ENCODE measurements around the gene PCDH1. TPM values are rescaled to one million over a fixed set of nuclear protein-coding genes. Genes with fewer than 3 reads are reported as not detected.

PCDH1 gene
- total and polyA plus RNA-seq, 2 of the 8 experiments (the other 6 are each of a cell fraction or from before 2014, with no cell fraction given): 101 to 102 TPM

DNA sequence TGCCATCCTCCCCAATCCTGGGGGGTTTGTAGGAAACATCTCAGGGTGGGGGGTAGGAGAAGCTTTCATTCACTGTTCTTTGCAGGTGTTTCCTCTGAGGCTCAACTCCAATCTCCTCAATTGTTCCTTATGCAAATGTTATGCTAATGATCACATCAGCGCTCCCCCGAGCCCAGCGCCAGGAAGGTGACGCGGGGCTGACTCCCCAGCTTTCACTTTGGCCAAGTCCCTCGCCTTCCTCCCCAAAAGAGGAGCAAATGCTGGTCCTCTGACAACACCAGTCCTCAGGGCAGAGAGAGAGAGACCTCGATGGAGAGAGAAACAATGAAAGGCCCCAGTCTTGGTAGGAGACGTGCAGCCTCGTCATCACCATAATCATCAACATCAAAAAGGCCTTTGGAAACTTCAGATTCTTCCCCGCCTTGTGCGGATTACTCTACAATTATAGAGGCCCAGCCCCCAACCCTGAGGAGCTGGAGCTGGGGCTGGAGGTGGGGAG is 39.1 kb downstream of the PCDH1 start (continued):
- TF ChIP-seq, protein P1, sequence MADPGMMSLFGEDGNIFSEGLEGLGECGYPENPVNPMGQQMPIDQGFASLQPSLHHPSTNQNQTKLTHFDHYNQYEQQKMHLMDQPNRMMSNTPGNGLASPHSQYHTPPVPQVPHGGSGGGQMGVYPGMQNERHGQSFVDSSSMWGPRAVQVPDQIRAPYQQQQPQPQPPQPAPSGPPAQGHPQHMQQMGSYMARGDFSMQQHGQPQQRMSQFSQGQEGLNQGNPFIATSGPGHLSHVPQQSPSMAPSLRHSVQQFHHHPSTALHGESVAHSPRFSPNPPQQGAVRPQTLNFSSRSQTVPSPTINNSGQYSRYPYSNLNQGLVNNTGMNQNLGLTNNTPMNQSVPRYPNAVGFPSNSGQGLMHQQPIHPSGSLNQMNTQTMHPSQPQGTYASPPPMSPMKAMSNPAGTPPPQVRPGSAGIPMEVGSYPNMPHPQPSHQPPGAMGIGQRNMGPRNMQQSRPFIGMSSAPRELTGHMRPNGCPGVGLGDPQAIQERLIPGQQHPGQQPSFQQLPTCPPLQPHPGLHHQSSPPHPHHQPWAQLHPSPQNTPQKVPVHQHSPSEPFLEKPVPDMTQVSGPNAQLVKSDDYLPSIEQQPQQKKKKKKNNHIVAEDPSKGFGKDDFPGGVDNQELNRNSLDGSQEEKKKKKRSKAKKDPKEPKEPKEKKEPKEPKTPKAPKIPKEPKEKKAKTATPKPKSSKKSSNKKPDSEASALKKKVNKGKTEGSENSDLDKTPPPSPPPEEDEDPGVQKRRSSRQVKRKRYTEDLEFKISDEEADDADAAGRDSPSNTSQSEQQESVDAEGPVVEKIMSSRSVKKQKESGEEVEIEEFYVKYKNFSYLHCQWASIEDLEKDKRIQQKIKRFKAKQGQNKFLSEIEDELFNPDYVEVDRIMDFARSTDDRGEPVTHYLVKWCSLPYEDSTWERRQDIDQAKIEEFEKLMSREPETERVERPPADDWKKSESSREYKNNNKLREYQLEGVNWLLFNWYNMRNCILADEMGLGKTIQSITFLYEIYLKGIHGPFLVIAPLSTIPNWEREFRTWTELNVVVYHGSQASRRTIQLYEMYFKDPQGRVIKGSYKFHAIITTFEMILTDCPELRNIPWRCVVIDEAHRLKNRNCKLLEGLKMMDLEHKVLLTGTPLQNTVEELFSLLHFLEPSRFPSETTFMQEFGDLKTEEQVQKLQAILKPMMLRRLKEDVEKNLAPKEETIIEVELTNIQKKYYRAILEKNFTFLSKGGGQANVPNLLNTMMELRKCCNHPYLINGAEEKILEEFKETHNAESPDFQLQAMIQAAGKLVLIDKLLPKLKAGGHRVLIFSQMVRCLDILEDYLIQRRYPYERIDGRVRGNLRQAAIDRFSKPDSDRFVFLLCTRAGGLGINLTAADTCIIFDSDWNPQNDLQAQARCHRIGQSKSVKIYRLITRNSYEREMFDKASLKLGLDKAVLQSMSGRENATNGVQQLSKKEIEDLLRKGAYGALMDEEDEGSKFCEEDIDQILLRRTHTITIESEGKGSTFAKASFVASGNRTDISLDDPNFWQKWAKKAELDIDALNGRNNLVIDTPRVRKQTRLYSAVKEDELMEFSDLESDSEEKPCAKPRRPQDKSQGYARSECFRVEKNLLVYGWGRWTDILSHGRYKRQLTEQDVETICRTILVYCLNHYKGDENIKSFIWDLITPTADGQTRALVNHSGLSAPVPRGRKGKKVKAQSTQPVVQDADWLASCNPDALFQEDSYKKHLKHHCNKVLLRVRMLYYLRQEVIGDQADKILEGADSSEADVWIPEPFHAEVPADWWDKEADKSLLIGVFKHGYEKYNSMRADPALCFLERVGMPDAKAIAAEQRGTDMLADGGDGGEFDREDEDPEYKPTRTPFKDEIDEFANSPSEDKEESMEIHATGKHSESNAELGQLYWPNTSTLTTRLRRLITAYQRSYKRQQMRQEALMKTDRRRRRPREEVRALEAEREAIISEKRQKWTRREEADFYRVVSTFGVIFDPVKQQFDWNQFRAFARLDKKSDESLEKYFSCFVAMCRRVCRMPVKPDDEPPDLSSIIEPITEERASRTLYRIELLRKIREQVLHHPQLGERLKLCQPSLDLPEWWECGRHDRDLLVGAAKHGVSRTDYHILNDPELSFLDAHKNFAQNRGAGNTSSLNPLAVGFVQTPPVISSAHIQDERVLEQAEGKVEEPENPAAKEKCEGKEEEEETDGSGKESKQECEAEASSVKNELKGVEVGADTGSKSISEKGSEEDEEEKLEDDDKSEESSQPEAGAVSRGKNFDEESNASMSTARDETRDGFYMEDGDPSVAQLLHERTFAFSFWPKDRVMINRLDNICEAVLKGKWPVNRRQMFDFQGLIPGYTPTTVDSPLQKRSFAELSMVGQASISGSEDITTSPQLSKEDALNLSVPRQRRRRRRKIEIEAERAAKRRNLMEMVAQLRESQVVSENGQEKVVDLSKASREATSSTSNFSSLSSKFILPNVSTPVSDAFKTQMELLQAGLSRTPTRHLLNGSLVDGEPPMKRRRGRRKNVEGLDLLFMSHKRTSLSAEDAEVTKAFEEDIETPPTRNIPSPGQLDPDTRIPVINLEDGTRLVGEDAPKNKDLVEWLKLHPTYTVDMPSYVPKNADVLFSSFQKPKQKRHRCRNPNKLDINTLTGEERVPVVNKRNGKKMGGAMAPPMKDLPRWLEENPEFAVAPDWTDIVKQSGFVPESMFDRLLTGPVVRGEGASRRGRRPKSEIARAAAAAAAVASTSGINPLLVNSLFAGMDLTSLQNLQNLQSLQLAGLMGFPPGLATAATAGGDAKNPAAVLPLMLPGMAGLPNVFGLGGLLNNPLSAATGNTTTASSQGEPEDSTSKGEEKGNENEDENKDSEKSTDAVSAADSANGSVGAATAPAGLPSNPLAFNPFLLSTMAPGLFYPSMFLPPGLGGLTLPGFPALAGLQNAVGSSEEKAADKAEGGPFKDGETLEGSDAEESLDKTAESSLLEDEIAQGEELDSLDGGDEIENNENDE (IDR thresholded peaks at IDR 0.05; ENCODE audit: insufficient replicate concordance, low read length): peak; percentile 19
- no peak for TF ChIP-seq BCL11A (IDR thresholded peaks at IDR 0.05; ENCODE audit: low read depth in 2 of 2, low read length in 2 of 2)
- TF ChIP-seq FOSL1 (IDR thresholded peaks at IDR 0.05; ENCODE audit: insufficient read depth, low read depth, low read length): no peak
- peak; percentile 42; the same call in 1 of the 2 replicates for TF ChIP-seq SP1 (IDR thresholded peaks at IDR 0.05; ENCODE audit: low read depth, low read length)
- TF ChIP-seq HDAC6 (IDR thresholded peaks at IDR 0.05; ENCODE audit: low read depth, low read length): no peak
- 0 out of 2 replicates have a peak, but pooled peaks have one; percentile 17 for TF ChIP-seq MAFK (IDR thresholded peaks at IDR 0.05; ENCODE audit: low read depth, low read length)
- 0 out of 2 replicates have a peak, but pooled peaks have one; percentile 7 for TF ChIP-seq POU5F1 (IDR thresholded peaks at IDR 0.05; ENCODE audit: low read depth, low read length)

Measured in H1 (cell line).